ENCODE results near the gene GOLGA6B. TPM values are rescaled to one million over a fixed set of nuclear protein-coding genes. Genes with fewer than 3 reads are reported as not detected.
"Not testable (repeated sequence)": the region's sequence is repeated elsewhere in the genome, so short reads cannot be mapped to it uniquely, and the experiment has no call there.

The GOLGA6B gene, protein sequence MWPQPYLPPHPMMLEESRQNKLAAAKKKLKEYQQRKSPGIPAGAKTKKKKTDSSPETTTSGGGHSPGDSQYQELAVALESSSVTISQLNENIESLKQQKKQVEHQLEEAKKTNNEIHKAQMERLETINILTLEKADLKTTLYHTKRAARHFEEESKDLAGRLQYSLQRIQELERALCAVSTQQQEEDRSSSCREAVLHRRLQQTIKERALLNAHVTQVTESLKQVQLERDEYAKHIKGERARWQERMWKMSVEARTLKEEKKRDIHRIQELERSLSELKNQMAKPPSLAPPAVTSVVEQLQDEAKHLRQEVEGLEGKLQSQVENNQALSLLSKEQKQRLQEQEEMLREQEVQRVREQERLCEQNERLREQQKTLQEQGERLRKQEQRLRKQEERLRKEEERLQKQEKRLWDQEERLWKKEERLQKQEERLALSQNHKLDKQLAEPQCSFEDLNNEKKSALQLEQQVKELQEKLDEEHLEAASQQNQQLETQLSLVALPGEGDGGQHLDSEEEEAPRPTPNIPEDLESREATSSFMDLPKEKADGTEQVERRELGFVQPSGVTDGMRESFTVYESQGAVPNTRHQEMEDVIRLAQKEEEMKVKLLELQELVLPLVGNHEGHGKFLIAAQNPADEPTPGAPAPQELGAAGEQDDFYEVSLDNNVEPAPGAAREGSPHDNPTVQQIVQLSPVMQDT
- total RNA-seq = 1 to 10 TPM in 3 of 8 experiments, under 1 TPM in 1, not detected in 4; 0.88 to 1.9 (median 1.3) TPM

- not testable (repeated sequence) for H3K4me1 ChIP-seq (replicated peaks in 1 of 2)
Observed at GRCh38 chr15:72654397-72654796, at the start of gene GOLGA6B. GOLGA6B (plus strand) TSS chr15:72654697; CDS start chr15:72654738, 41 bp downstream.

GRCh38 chr15:72604794-72605193, 49.7 kb upstream of the GOLGA6B start:
- 60 to 100% (median 100%) methylated on average over 1 to 2 of the region's 4 CpGs; no CpG with 5 or more reads in 6 of the 10 experiments for WGBS, 10 experiments
- ATAC-seq (replicated peaks in 6 of 8) = peak in 4 of 8 experiments; percentile 22 to 46 (median 36)
- Histone ChIP-seq H3K4me3 (no peak overlapping the region), H3K4me1 (replicated peaks in 1 of 2) (no peaks in the 10 kb centered on the region), H3K27ac (no peak overlapping the region)
- in situ Hi-C loops (cut with MboI; ENCODE audit: low pct_unique_long_range_greater_than_20kb in 2 of 9, low sequenced_read_pairs in 9 of 9, unreplicated experiment in 9 of 9) = no loop called here

More at GRCh38 chr15:72654397-72654796, at the start of gene GOLGA6B:
- H3K4me3 ChIP-seq; H3K27ac ChIP-seq; ATAC-seq (replicated peaks in 6 of 8); in situ Hi-C loops (cut with MboI; ENCODE audit: low pct_unique_long_range_greater_than_20kb in 2 of 9, low sequenced_read_pairs in 9 of 9, unreplicated experiment in 9 of 9): not testable (repeated sequence)
- WGBS, 10 experiments = no CpG with 5 or more reads among the region's 7 CpGs

- 72 to 100% (median 81%) methylated on average over 1 to 3 of the region's 3 CpGs; no CpG with 5 or more reads in 5 of the 10 experiments for WGBS, 10 experiments
- H3K4me1 ChIP-seq (replicated peaks in 1 of 2); H3K27ac ChIP-seq; ATAC-seq (replicated peaks in 6 of 8); H3K4me3 ChIP-seq; in situ Hi-C loops (cut with MboI; ENCODE audit: low pct_unique_long_range_greater_than_20kb in 2 of 9, low sequenced_read_pairs in 9 of 9, unreplicated experiment in 9 of 9): not testable (repeated sequence)
Observed at GRCh38 chr15:72608084-72608483, 46.4 kb upstream of the GOLGA6B start.

DNA sequence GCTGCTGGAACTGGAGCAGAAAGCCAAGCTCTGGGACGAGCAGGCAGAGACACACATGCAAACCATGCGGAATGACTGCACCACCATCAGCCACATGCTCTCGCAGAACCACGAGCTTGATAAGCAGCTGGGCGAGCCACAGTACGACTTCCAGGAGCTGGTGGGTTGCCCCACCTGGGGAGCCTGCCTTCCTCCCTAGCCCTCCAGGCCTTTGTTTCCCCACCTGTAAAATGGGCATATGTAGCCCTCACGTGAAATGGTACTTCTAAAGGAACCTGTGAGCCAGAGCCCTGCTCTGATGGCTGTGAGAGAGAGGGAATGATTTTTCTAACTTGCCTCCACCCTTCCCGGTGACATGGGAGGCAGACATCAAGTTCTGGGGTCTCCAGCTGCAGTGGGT, 44.6 kb upstream of the GOLGA6B start:
- WGBS, 10 experiments = 43 to 80% (median 60%) methylated on average over 1 to 5 of the region's 8 CpGs; no CpG with 5 or more reads in 6 of the 10 experiments
- in situ Hi-C loops (cut with MboI; ENCODE audit: low pct_unique_long_range_greater_than_20kb in 2 of 9, low sequenced_read_pairs in 9 of 9, unreplicated experiment in 9 of 9) = no loop called here
- no peak overlapping the region for H3K27ac ChIP-seq
- no peak for ATAC-seq (replicated peaks in 6 of 8)
- H3K4me3 ChIP-seq = no peak overlapping the region
- no peaks in the 10 kb centered on the region for H3K4me1 ChIP-seq (replicated peaks in 1 of 2)

DNA sequence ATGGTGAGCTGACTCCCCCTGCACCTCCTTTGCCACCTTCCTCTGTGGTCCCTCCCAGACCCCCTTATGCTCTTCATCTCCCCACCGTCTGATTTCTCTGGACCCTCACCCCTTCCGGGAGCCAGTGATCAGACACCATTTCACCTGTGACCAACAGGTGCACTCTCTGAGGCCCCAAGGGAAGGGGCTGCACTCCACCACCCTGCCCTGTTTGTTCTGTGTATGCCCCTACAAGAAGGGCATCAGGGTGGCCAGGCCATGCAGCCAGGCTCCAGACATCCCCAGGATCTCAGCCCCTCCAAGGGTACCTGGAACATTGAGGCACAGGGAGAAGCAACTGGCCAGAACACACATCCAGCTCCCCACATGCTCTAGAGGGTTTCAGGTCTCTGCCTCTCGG, 42.2 kb upstream of the GOLGA6B start:
- ATAC-seq (replicated peaks in 6 of 8); H3K4me3 ChIP-seq; H3K27ac ChIP-seq; in situ Hi-C loops (cut with MboI; ENCODE audit: low pct_unique_long_range_greater_than_20kb in 2 of 9, low sequenced_read_pairs in 9 of 9, unreplicated experiment in 9 of 9); H3K4me1 ChIP-seq (replicated peaks in 1 of 2): not testable (repeated sequence)
- WGBS, 10 experiments = 50 to 100% (median 86%) methylated on average over 1 of the region's 3 CpGs; no CpG with 5 or more reads in 7 of the 10 experiments

GRCh38 chr15:72614810-72615532, 39.5 kb upstream of the GOLGA6B start:
- no peak for ATAC-seq (replicated peaks in 6 of 8)
- no peak overlapping the region for H3K27ac ChIP-seq
- WGBS, 10 experiments = 0 to 88% (median 80%) methylated on average over 1 to 2 of the region's 3 CpGs; no CpG with 5 or more reads in 4 of the 10 experiments
- H3K4me3 ChIP-seq = no peak overlapping the region
- in situ Hi-C loops (cut with MboI; ENCODE audit: low pct_unique_long_range_greater_than_20kb in 2 of 9, low sequenced_read_pairs in 9 of 9, unreplicated experiment in 9 of 9) = no loop called here
- H3K4me1 ChIP-seq (replicated peaks in 1 of 2) = no peaks in the 10 kb centered on the region

- H3K4me1 ChIP-seq (replicated peaks in 1 of 2); H3K27ac ChIP-seq; in situ Hi-C loops (cut with MboI; ENCODE audit: low pct_unique_long_range_greater_than_20kb in 2 of 9, low sequenced_read_pairs in 9 of 9, unreplicated experiment in 9 of 9); H3K4me3 ChIP-seq: not testable (repeated sequence)
- WGBS, 10 experiments = 0 to 30% (median 18%) methylated on average over 1 to 3 of the region's 7 CpGs; no CpG with 5 or more reads in 4 of the 10 experiments
- peak in 1 of 8 experiments; percentile 66 for ATAC-seq (replicated peaks in 6 of 8)
Observed at GRCh38 chr15:72615533-72616233, 38.8 kb upstream of the GOLGA6B start.

- no peak overlapping the region for H3K27ac ChIP-seq
- no peaks in the 10 kb centered on the region for H3K4me1 ChIP-seq (replicated peaks in 1 of 2)
- whole genome bisulfite sequencing, 10 experiments = 26 to 100% (median 70%) methylated on average over 1 to 7 of the region's 10 CpGs; no CpG with 5 or more reads in 1 of the 10 experiments
- in situ Hi-C loops (cut with MboI; ENCODE audit: low pct_unique_long_range_greater_than_20kb in 2 of 9, low sequenced_read_pairs in 9 of 9, unreplicated experiment in 9 of 9) = no loop called here
- no peak for ATAC-seq (replicated peaks in 6 of 8)
- H3K4me3 ChIP-seq = no peak overlapping the region
Observed at GRCh38 chr15:72616491-72617210, 37.8 kb upstream of the GOLGA6B start.

GRCh38 chr15:72623854-72624253, 30.6 kb upstream of the GOLGA6B start:
- H3K27ac ChIP-seq; in situ Hi-C loops (cut with MboI; ENCODE audit: low pct_unique_long_range_greater_than_20kb in 2 of 9, low sequenced_read_pairs in 9 of 9, unreplicated experiment in 9 of 9); H3K4me1 ChIP-seq (replicated peaks in 1 of 2); H3K4me3 ChIP-seq; ATAC-seq (replicated peaks in 6 of 8): not testable (repeated sequence)
- 60 to 100% (median 73%) methylated on average over 1 to 3 of the region's 4 CpGs; no CpG with 5 or more reads in 6 of the 10 experiments for WGBS, 10 experiments

- in situ Hi-C loops (cut with MboI; ENCODE audit: low pct_unique_long_range_greater_than_20kb in 2 of 9, low sequenced_read_pairs in 9 of 9, unreplicated experiment in 9 of 9) = loop anchor here in 2 of 9 experiments (25.0 kb wide), 1 partner anchor 1486 kb away; no protein-coding TSS in a partner anchor
- not testable (repeated sequence) for ATAC-seq (replicated peaks in 6 of 8); H3K4me3 ChIP-seq; H3K27ac ChIP-seq; H3K4me1 ChIP-seq (replicated peaks in 1 of 2)
- WGBS, 10 experiments = 13 to 95% (median 77%) methylated on average over 1 to 3 of the region's 3 CpGs
Observed at GRCh38 chr15:72626153-72626552, 28.3 kb upstream of the GOLGA6B start.

- ATAC-seq (replicated peaks in 6 of 8) = peak in 2 of 8 experiments; percentile 21 to 53
- not testable (repeated sequence) for H3K4me3 ChIP-seq; H3K4me1 ChIP-seq (replicated peaks in 1 of 2); H3K27ac ChIP-seq
- WGBS, 10 experiments = 60 to 92% (median 83%) methylated on average over 1 to 2 of the region's 11 CpGs; no CpG with 5 or more reads in 7 of the 10 experiments
- in situ Hi-C loops (cut with MboI; ENCODE audit: low pct_unique_long_range_greater_than_20kb in 2 of 9, low sequenced_read_pairs in 9 of 9, unreplicated experiment in 9 of 9) = loop anchor here in 2 of 9 experiments (25.0 kb wide), 1 partner anchor 1484 kb away; no protein-coding TSS in a partner anchor
Observed at GRCh38 chr15:72628249-72629067, 26.0 kb upstream of the GOLGA6B start.
